Fibroblast of the conjunctiva (primary cell): Measurements from ENCODE around the gene SPRR2B.
"Not testable (repeated sequence)": the region's sequence is repeated elsewhere in the genome, so short reads cannot be mapped to it uniquely, and the experiment has no call there.

ENCODE experiments used
- DNase-seq: peaks from one replicate; pipeline ENCODE4 v3.0.0-alpha.2; 2010; ENCODE audit warnings: low read depth

SPRR2B gene

GRCh38 chr1:153071511-153071910 is at the start of gene SPRR2B:
TSS of gene SPRR2B (minus strand) at chr1:153071611. CDS start at chr1:153070839, 772 bp downstream.
- no peak for DNase-seq

GRCh38 chr1:153120945-153121344 is 49.5 kb upstream of the SPRR2B start:
- no peak for DNase-seq

GRCh38 chr1:153119491-153119971 is 48.1 kb upstream of the SPRR2B start:
- no peak for DNase-seq

- DNase-seq: not testable (repeated sequence)
Measured at GRCh38 chr1:153115264-153115663, 43.9 kb upstream of the SPRR2B start.

- no peak for DNase-seq
Measured at GRCh38 chr1:153113416-153113815, 42.0 kb upstream of the SPRR2B start, which contains the start of gene SPRR2F. TSS of gene SPRR2F (minus strand) at chr1:153113516. CDS start at chr1:153112733, 783 bp downstream.

GRCh38 chr1:153112454-153112853 is 41.0 kb upstream of the SPRR2B start:
- not testable (repeated sequence) for DNase-seq

- DNase-seq: no peak
Measured at GRCh38 chr1:153100245-153100644, 28.8 kb upstream of the SPRR2B start.

- DNase-seq: no peak
Measured at GRCh38 chr1:153099461-153100045, 28.1 kb upstream of the SPRR2B start.

- no peak for DNase-seq
Measured at GRCh38 chr1:153095764-153096163, 24.4 kb upstream of the SPRR2B start.

- no peak for DNase-seq
Measured at GRCh38 chr1:153094426-153094825, 23.0 kb upstream of the SPRR2B start, which contains the start of gene SPRR2E. TSS of gene SPRR2E (minus strand) at chr1:153094526. CDS start at chr1:153093751, 775 bp downstream.

- DNase-seq: no peak
Measured at GRCh38 chr1:153087652-153088051, 16.2 kb upstream of the SPRR2B start.

- DNase-seq: no peak
Measured at GRCh38 chr1:153081736-153082135, 10.3 kb upstream of the SPRR2B start.

GRCh38 chr1:153072806-153073726 is 1.7 kb upstream of the SPRR2B start:
- no peak for DNase-seq

GRCh38 chr1:153070243-153070642 is 1.2 kb downstream of the SPRR2B start:
- no peak for DNase-seq

GRCh38 chr1:153058826-153059784 is 12.3 kb downstream of the SPRR2B start:
- DNase-seq: no peak

- DNase-seq: no peak
Measured at GRCh38 chr1:153058154-153058553, 13.3 kb downstream of the SPRR2B start.

GRCh38 chr1:153057375-153057774 is 14.0 kb downstream of the SPRR2B start, which contains the start of gene SPRR2A:
TSS of gene SPRR2A (minus strand) at chr1:153057512. CDS start at chr1:153056735, 777 bp downstream.
- DNase-seq: no peak

- not testable (repeated sequence) for DNase-seq
Measured at GRCh38 chr1:153056111-153056510, 15.3 kb downstream of the SPRR2B start.

- no peak for DNase-seq
Measured at GRCh38 chr1:153049211-153049610, 22.2 kb downstream of the SPRR2B start.

GRCh38 chr1:153040950-153041631 is 30.3 kb downstream of the SPRR2B start, which contains the start of gene SPRR2D:
TSS of gene SPRR2D (minus strand) at chr1:153041120. CDS start at chr1:153040346, 774 bp downstream.
- DNase-seq: no peak

- DNase-seq: no peak
Measured at GRCh38 chr1:153035211-153035610, 36.2 kb downstream of the SPRR2B start.
